ENCODE data around the gene HDAC2.
"Not testable (repeated sequence)": the region's sequence is repeated elsewhere in the genome, so short reads cannot be mapped to it uniquely, and the experiment has no call there.

The HDAC2 gene

DNA sequence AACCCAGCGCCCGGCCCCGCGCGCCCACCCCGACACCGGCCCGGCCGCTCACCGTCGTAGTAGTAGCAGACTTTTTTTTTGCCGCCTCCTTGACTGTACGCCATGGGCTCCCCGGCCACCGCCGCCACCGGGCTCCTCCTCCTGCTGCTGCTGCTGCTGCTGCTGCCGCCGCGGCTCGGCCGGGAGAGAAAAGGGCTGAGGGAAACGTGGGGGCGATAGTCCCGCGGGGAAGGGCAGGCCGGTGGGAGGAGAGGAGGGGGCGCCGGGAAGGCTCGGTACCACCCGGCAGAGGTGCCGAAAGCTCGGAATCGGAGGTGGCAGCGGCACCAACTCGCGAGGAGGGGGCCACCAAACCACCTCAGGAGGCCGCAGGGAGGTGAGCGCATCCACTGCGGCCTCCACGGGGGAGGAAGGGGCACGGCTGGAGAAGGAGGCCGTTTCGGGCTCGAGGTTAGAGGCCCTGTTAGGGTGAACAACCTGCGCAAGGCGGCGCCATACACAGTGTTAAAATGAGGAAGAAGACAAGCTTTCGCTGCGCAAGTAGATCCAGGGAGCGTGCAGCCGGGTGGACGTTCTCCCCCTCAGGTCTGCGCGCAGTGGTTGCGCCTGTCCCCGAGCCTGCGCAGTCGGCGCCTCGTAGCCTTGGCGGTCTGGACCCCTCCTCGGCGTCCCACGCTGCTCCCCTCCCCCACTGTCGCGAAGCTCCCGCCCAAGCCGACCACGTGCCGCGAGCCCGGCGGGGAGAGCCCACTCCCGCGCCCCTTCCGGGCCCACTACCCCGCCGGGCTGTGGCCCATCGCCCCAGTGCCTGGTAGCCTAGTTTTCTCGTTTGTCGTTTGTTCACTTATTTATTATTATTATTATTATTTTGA lies at the start of gene HDAC2:
HDAC2 (minus strand) TSS at position 344 of the 872 bp plus-strand sequence; CDS start at position 104, 240 bp downstream.
- DNase-seq: peak; percentile 59 to 90

DNA sequence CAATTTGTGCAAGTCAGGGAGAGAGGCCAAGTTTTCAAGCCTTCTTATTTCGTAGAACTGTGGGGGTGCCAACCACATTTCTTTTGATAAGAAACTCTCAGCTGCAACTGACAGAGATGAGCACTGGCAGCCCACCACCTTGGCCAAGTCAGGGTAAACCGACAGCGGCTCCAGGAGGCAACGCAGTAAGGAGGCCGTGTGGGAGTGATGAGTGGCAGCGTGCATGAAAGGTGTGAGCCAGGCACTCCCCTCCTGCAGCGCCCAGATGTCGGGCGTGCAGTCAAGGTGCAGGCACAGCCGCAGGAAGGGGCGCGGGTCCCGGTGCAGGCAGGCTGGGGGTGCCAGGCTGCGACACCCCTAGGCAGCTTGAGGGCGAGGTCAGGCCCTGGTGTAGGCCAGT lies 49.2 kb upstream of the HDAC2 start:
- DNase-seq: no peak

DNA sequence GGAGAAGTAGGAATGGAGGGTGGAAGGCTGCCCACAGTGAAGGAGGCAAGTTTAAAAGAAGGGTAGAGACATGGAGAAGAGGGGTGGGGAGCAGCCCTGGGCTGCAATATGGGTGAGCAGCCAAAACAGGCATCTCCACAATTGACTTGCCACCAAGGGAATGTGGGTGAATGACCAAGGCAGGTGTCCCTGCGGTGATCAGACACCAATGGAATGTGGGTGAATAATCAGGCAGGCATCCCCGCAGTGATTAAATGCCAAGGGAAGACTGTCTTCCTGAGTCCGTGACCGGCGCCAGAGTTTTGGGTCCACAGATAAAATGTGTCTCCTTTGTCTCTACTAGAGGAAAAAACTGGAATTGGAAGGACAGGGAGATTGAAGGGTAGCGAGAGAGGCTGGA lies 46.2 kb upstream of the HDAC2 start:
- not testable (repeated sequence) for DNase-seq

DNA sequence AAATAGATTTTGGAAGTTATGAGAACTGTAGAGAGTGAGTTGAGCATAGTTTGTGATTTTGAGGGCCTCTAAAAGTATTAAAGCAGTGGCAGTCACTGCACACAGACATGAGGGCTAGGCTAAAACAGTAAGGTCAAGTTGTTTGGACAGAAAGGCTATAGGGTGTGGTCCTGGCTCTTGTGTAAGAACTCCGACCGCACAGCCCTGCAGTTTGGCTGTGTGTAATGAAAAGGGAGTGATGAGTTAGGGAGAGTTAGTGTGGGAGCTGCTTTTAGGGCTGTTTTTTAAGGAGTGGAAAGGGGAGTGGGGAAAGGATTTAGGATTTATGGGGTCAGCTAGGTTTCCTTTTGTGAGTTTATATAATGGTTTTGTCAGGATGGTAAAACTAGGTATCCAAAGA lies 43.2 kb upstream of the HDAC2 start:
- DNase-seq: not testable (repeated sequence)

DNA sequence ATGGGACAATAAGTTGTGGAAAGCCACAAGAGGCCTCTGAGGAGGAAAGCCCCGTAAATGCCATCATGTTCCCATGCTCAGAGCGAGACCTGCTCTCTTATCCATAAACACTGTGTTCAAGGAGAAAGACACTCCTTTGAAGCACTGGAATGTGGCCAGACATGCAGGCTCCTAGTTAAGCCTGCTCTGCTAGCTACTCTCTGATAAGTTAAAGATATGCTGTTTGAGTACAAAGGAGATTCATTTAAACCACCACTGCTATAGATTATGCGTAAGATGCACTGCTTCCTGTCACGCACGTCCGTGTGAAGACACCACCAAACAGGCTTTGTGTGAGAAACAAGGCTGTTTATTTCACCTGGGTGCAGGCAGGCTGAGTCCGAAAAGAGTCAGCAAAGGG lies 40.5 kb upstream of the HDAC2 start:
- DNase-seq: not testable (repeated sequence)

DNA sequence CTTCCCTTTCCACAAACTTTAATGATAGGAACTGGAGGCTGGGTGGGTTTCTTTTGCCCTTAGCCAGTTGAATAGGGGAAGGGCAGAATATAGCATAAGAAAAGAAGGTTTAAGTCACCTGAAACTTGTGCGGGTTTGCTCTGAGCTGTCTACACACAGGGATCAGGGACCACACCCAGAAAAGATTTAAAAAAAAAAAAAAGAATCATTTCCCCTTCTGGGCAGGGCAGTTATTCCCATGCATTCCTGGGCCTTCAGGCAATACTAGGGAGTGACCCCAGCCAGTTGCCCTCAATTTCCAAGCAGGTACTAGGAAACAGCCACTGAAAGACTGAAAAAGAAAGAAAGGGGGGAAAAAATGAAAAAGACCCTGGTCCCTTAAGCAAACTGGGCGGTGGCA lies 39.6 kb upstream of the HDAC2 start:
- DNase-seq: no peak

DNA sequence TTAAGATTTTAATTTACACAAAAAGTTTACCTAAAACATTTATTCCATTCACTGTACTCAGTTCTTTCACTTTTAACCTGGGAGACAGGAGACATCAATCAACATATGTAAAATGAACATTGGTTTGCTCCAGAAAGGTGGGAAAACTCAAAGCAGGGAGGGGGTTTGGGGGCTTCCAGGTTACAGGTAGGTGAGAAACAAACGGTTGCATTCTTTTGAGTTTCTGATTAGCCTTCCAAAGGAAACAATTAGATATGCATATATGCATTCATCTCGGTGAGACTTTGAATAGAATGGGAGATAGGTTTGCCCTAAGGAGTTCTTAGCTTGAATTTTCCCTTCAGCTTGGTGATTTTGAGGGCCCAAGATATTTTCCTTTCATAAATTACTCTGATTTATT lies 38.2 kb upstream of the HDAC2 start:
- no peak for DNase-seq

DNA sequence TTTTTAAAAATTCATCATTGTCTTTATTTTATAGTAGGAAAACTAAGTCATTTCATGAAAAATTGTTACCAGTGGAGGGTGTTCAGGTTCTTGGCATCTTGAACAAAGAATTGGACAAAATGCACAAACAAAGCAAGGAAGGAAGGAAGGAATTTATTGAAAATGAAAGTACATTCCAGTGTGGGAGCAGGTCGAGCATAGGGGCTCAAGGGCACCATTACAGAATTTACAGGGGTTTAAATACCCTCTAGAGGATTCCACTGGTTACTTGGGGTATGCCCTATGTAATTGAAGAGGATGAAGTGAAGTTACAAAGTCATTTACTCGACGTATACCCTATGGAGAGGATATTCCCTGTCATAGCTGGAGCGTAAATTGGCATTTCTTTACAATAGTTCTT lies 37.4 kb upstream of the HDAC2 start:
- no peak for DNase-seq

DNA sequence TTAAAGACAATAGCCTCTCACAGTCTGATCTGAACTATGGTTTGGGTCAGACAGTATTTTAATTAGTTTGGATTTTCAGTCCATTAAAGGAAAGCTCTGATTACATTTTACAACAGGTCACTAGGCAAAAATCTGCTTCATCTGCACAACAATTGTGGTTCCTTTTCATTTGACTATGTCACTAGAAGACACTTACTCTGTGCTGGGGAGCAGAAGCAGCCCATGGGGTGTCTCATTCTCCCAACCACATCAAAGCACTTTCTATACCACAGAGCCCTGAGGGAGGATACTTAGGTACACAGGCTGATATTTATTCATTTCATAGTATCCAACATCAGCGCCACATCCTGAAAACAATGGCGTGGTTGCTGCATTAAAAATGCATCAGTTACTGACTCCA lies 36.6 kb upstream of the HDAC2 start:
- no peak for DNase-seq

DNA sequence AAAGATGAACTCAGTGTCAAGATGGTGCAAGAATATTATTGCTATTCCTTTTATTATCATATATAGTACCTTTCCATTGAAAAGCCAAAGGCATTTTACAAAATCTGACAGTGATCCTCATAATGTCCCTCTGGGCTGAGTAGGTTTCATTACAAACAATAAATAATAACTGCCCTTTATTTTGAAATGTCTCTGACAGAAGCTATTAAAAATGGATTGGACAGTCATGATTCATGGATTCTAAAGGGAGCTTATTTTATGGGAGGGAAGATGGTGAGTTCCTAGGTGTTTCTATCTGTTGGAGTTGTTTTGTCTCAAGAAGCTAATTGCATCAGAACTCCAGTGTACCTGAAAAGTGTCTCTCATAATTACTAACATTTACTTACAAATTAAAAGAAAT lies 30.4 kb upstream of the HDAC2 start:
- DNase-seq: no peak

DNA sequence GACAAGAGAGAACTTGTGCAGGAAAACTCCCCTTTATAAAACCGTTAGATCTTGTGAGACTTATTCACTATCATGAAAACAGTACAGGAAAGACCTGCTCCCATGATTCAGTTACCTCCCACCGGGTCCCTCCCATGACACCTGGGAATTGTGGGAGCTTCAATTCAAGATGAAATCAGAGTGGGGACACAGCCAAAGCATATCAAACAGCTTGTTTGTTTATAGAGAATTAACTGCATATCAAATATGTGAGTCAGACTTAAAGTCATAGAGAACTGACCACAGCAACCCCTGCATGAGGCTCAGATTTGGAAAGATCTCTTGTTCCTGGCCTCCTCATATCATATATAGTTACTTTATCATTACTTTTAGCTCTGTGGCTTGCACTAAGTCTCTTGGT lies 29.1 kb upstream of the HDAC2 start:
- no peak for DNase-seq

DNA sequence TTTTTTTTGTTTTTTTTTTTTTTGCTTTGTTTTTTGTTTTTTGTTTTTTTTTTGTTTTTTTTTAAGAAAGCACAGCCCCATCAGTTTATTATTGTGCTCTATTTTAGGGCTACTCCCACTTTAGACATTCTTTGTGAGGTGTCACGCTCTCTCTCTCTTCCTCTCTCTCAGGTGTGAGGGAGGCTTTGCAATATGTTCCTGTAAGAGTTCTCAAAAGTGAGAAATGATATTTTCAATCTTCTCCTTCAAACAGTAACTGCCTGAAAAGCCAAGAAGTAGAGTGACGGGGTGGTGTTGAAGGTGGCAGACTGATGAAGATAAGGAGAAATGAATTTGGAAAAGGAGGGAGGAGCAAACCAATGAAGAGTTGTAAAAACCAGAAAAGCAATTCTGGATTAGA lies 28.3 kb upstream of the HDAC2 start:
- DNase-seq: no peak

DNA sequence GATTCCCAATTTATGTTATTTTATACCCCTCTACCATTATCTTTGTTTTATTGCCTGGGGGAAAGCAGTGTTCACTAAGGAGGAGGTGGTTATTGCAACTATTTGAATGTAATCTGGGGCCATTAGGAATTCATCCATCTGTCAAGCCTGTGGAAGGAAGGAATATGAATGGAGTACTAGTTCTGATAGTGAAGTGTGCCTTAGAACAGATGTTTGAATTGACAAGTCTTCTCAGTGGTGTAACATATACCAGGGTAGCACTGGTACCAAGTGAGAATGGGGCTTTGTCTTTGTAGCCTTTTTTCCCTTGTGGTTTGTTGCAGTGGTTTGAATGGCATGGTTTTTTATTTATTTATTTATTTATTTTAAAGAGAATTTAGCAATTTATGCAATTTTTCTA lies 27.9 kb upstream of the HDAC2 start:
- no peak for DNase-seq

DNA sequence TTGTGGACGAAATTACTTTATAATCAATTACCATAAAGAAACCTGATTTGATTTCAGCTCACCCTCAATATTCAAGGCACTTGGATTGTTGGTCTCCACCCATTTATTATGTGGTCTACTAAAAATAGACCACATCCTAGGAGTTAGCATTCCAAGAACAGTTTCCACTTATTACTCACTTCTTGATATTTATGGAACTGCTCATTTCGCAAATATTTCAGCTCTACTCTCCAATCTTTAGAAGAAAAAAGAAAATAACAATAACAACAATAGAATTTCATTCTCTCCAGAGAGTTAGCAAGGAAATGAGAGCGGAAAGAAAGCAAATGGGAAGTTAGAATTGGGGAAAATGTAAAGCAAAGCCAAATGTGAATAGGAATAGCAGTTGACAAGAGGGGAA lies 26.2 kb upstream of the HDAC2 start:
- DNase-seq: no peak

DNA sequence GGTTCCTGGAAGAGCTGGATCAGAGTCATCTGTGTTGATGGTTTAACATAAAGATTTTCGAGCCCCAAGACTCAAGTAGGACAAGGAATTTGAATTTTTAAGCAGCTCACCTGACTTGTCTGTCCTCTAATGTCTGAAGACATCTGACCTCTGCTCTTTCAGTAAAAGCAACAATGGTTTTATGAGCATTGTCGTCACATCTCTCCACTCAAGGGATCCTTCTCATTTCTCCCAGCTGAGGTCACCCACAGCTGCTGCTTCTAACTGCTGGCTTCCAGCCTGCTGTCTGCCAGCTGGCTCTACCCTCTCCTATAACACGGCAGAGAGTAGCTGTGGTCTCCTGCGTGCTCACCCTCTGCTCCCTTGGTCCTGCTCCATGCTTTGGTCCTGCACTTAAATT lies 24.7 kb upstream of the HDAC2 start:
- peak; percentile 42 to 83 for DNase-seq

DNA sequence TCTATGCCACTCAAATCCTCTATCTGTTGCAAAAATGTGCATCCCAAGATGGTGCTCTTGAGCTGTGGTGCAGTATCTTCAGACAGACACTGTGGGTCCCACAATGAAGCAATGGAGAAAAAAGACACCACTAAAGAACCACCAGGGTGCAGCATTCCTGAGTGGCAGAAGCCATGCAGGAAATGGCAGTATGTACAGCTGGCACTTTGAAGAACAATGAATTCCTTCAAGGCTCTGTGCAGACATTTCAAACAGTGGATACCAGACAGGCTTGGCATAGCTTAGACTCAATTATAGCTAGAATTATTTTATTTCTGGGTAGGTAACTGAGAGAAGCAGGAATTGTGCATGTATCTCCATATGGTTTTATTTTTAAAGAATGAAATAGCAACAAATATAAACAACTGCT lies 24.0 kb upstream of the HDAC2 start:
- peak; percentile 81 to 84 for DNase-seq

DNA sequence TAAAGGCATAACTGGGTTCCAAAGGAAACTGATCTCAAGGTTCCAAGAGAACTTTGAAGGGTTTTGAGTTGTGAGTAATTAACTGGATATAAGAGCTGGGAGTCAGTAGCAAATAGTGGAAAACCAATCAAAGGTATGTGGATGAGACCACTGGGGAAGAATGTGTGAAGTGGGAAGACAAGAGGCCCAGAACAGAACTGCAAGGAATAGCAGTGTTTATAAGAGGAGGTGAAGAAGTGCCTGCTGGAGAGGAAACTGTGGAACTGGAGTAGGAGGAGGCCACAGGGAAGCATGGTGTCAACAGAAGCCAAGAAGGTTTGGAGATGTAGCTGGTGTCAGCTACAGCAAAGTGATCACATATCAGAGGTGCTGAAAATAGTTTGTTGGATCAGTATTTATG lies 18.7 kb upstream of the HDAC2 start:
- DNase-seq: no peak

DNA sequence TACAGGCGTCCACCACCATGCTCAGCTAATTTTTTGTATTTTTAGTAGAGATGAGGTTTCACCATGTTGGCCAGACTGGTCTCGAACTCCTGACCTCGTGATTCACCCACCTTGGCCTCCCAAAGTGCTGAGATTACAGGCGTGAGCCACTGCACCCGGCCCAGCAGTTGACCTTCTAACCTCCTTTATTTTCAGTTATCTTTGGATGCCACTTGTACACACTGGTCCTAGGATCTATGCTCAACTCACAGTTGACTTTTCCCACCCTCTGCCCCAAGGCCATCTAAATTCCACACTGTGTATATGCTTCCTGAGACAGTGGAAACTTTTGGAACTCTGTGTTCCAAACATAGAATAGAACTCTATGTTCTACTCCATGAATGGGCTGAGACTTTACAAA lies 11.7 kb upstream of the HDAC2 start:
- DNase-seq: not testable (repeated sequence)

DNA sequence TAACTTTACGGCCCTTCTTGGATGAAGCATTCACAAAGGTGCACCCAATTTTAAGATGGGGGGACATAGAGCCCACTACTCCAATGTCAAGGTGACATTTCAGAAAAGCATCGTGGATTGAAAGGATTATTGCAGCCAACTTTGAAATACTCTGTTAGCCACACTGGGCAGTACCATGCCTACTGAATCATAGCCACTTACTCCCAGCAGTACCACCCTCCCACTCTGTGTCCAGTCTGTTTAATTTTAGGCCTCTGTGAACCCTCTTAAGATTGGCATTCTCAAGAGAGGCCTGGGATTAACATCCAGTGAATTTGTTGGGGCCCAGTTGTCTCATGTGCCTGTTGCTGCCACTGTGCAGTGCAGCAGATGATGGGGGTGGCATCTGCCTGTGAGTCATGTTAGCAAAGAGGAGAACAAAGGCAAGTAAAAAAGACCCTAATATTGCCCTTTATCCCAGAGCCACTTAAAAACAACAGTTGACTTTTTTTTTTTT lies 11.2 kb upstream of the HDAC2 start:
- DNase-seq: no peak

DNA sequence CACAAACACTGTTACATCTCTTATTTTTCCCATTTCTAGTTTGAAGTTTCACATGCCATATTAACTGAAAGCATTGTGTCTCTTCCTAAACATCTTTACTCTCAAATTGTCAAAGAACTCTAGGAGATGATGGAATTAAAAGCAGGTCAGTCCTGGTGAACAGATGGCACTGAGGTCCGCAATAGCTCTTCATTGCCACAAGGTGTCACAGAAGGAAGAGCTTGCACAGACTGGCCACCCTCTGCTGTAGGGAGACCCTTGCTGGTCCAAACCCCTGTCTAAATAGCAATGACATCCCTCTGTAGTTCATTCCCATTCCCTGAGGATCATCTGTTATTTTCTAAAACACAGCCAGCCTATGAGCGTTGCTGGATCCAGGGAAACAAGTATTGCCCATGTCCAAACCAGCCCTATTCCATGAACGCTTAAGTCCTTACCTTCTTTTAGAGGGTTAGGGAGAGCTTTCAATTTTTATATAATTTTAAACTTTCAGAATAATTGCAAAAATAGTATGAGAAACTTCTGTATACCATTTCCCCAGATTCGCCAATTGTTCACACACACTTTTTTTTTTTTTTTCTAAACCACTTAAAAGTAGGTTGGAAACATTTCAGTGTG lies 10.1 kb upstream of the HDAC2 start:
- peak in 1 of 2 experiments; percentile 7 for DNase-seq

DNA sequence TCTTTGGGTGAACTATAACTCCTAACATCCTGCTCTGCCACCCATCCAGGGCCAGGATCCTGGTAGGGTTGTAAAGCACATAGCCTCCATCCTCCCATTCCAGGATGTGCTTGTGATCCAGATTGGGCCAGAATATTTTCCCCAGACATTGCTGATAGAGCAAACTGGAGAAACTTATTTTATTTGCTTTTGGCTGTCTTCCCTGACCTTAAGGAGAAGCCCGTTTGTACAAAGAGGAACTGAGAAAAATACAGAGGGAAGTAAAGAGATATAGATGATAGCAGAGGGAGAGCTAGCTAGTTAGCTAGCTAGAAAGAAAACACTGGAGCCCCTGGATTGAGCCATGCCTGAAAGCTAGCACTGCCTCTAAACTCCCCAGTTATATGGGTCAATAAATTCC lies 9.0 kb upstream of the HDAC2 start:
- no peak for DNase-seq

DNA sequence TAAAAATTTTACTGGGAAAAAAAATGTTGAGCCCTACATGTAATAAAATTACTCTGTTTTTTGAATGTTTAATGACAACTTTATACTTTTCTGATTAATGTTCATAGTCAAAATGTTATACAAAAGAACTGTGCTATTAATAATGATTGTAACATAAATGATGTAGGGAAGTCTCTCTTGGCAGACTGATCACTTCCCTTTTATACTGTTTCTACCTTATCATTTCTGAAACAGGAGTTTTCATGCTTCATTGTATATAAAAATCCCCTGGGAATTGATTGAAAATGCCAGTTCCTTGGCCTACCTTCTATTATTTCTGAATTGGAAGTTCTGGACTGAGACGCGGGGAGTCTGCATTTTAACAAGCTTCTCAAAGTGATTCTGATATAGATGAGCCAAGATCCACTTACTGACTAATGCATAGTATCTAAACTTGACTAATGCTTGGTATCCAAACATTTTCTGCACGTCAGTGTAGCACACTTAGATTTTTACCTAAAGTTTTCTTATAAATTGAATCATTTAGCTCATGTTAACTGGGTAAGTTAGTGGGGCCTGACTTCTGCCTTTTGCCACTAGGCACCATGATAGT lies 7.2 kb upstream of the HDAC2 start:
- no peak for DNase-seq

DNA sequence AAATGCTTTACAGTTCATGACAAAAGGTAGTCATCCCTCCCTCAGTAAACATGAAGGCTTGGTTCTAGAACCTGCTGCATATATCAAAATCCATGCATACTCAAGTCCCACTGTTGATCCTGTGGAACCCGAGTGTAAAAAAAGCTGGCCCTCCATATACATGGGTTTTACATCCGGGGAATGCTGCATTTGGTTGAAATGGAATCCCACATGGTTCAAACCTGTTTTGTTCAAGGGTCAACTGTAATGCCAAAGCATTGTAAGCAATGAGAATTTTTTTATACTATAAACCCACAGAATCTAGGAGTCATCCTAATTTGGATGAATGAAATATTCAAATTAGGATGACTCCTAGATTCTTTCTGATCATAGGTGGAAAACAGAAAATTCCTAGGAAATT lies 5.9 kb upstream of the HDAC2 start:
- DNase-seq: no peak

DNA sequence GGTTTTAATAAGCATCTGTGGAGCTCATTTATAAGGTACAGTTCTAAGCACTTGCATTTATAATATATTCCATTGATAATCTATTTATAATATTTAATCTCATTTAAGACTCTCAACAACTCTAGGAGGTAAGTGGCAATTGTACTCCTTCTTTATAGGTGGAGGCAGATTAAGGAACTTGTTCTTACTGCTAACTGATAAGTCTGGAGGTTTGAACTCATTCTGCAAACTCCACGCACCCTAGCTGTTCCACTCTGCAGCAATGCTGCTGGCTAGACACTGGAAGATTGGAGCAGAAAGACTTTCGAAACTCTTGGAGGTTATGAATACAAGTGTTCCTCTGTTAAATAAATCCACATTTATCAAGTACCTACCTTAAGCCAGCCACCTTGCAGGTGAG lies 793 bp upstream of the HDAC2 start:
- DNase-seq: peak in 1 of 2 experiments; percentile 9
